ENCODE results near the gene KLHL40. TPM values are rescaled to one million over a fixed set of nuclear protein-coding genes. Genes with fewer than 3 reads are reported as not detected.

KLHL40 gene
- polyA plus RNA-seq, 3 donors: 0.03 to 0.41 TPM; not detected in 1

DNA sequence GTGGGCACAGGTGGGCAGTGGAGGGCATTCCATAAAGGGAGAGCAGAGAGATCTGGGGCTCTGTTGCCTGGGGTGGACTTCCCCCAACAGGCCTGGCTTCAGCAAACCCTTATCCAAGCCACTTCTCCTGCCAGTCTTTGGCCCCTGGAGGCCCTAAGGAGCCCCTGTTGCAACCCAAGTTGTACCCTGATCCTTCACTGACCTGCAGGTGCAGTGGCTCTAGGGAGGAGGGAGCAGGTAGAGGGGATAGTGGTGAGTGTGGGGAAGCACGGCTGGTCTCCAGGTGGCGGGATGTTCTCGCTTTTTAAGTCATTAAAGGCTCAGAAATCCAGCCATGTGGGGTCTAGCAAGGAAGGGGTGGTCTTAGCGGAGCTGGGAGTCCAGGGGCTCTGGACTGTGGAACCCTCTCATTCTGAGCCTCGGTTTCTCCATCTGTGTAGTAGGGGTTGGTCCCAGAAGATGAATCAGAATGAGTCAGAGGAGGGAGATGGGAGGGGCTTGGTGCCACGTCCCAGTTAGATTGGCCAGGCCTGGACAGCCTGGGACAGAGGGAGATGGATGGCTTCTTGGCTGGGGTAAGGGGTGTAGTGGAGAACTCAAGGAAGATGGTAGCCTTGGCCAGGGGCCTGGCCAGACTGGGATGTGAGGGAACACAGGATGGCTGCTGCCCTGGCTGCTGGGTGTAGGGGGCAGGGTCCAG is 29.2 kb upstream of the KLHL40 start:
- whole genome bisulfite sequencing, 3 donors: 79 to 87% (median 82%) methylated on average over 6 of the region's 6 CpGs
- no peak overlapping the region for H3K27ac ChIP-seq (ENCODE audit: low read depth, low read length)

DNA sequence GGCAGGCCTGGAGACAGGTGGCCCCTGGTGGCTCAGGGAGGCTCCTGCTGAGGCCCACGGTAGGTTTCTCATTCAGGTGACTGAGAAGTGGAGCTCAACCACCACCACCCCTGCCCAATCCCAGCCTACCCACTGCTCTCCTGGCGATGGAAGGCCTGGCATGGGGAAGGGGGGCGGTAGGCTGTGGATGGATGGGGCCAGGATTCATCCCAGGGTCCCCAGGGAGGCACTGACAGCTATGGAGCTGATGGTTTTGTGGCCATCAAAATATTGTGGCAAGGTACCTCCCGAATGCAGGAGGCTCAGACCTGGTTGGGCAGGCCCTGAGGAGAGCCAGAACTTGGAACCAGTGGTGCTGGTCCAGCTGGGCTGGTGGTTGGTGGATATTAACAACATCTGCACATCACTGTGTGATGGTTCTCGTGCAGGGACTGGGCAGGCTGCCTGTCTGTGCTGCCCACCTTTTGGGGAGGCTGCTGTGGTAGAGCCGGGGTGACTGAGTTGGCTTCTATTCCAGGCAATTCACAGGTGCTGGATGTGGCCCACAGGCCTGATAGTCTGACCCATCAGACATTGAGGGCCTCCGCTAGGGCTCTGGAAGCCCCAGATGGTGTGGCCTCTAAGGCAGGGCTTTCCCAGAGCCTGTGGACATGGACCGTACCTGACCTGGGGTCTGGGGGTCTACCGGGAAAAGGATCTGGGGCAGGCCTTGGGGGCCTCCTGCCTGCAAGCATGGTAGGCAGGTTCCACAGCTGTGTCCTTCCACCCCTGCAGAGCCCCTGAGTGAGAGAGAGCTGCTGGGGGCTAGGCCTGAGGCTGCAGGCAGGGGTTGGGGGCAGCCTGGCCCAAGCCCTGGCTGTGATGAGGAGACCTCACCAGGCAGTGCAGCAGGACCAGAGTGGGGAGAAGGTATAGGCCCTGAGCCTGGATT is 28.4 kb upstream of the KLHL40 start:
- 87 to 94% (median 91%) methylated on average over 9 of the region's 9 CpGs for WGBS, 3 donors
- H3K27ac ChIP-seq (ENCODE audit: low read depth, low read length): no peak overlapping the region

DNA sequence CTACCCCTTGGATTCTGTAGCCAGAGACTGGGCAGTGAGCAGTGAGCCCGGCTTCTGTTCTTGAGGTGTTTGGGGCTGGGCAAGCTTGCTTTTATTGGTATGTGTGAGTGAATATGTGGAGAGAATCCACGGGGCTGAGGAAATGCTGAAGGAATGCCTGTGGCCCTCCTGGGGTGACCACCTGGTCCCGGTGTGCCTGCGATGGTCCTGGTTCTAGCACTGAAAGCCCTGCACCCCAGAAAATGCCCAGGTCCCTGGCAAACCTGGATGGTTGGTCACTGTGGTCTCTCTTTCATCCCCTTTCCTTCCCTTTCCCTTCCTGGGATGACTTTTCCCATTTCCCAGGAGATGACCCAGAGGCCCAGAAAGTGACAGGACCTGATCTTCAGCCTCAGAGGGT is 27.7 kb upstream of the KLHL40 start:
- H3K27ac ChIP-seq (ENCODE audit: low read depth, low read length): no peak overlapping the region
- 78 to 88% (median 82%) methylated on average over 4 of the region's 4 CpGs for WGBS, 3 donors

DNA sequence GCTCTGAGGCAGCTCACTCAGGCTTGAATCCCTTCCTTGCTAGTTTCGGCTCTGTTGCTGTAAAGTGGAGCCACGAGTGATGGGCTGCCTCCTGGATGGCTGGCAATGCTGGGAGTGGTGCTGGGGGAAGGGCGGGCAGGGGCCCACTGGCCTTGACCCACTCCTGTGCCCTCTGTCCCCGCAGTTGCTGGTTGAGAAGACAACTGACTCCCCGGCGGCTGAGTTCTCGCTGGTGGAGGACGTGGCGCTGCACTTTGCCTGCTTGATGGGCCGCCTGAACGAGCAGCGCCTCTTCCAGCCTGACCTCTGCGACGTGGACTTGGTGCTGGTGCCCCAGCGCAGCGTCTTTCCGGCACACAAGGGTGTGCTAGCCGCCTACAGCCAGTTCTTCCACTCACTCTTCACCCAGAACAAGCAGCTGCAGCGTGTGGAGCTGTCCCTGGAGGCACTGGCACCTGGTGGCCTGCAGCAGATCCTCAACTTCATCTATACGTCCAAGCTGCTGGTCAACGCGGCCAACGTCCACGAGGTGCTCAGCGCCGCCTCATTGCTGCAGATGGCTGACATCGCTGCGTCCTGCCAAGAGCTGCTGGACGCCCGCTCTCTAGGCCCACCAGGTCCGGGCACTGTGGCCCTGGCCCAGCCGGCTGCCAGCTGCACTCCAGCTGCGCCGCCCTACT is 27.1 kb upstream of the KLHL40 start:
- no peak overlapping the region for H3K27ac ChIP-seq (ENCODE audit: low read depth, low read length)
- WGBS, 3 donors: 88 to 92% (median 91%) methylated on average over 34 of the region's 34 CpGs

DNA sequence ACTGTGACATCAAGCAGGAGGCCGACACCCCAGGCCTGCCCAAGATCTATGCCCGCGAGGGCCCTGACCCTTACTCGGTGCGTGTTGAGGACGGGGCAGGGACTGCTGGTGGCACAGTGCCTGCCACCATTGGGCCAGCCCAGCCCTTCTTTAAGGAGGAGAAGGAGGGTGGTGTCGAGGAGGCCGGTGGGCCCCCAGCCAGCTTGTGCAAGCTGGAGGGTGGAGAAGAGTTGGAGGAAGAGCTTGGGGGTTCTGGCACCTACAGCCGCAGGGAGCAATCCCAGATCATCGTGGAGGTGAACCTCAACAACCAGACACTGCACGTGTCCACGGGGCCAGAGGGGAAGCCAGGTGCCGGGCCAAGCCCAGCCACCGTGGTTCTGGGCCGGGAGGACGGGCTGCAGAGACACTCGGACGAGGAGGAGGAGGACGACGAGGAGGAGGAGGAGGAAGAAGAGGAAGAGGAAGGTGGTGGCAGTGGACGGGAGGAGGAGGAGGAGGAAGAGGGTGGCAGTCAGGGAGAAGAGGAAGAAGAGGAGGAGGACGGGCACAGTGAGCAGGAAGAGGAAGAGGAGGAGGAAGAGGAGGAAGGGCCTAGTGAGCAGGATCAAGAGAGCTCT is 26.5 kb upstream of the KLHL40 start:
- H3K27ac ChIP-seq (ENCODE audit: low read depth, low read length): no peak overlapping the region
- 59 to 81% (median 68%) methylated on average over 22 of the region's 22 CpGs for WGBS, 3 donors

DNA sequence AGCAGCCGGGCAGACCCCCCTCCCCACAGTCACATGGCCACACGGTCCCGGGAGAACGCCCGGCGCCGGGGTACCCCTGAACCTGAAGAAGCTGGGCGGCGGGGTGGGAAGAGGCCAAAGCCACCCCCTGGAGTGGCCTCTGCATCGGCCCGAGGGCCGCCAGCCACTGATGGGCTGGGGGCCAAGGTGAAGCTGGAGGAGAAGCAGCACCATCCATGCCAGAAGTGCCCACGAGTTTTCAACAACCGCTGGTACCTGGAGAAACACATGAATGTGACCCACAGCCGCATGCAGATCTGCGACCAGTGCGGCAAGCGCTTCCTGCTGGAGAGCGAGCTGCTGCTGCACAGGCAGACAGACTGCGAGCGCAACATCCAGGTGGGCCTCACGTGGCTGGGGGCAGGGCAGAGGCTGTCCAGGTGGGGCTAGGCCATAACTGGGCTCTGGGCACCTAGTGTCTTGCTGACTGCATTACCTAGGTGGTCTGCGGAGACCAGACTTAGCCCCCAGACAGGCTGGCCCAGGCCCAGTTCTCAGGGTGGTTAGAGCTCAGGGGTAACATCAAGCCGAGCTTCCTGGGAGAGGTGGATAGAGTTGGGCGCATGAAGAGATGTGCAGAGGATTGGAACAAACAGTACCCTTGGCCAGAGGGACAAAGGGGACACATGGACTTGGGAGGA is 25.7 kb upstream of the KLHL40 start:
- WGBS, 3 donors: 82 to 88% (median 83%) methylated on average over 19 to 25 of the region's 25 CpGs
- H3K27ac ChIP-seq (ENCODE audit: low read depth, low read length): no peak overlapping the region

DNA sequence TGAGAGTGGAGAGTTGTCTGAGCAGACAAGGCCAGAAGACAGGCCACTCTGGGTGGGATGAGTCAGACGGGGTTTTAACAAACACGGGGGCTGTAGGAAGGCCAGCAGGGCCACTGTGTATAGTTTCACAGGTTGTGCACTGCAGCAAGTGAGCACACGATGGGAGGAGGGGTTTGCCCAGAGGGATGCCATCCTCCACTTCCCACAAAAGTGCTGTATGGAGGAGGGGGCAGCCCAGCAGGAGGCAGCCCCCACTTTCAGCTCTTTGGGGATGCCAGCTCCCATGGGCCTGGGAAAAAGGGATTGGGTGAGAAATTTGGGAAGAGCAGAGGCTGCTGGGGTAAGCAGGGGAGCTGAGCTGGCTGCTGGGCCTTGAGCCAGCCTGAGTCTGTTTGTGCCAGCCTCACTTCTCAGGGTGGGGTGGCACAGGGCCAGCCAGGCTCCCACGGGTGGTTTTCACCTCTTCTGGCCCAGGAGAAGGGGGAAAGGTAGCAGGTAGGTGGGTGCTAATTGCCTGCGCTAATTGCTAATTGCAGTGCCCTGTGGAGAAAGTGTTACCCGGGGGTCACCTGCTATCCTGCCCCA is 25.1 kb upstream of the KLHL40 start:
- no peak overlapping the region for H3K27ac ChIP-seq (ENCODE audit: low read depth, low read length)
- WGBS, 3 donors: 54 to 64% (median 60%) methylated on average over 6 of the region's 6 CpGs

DNA sequence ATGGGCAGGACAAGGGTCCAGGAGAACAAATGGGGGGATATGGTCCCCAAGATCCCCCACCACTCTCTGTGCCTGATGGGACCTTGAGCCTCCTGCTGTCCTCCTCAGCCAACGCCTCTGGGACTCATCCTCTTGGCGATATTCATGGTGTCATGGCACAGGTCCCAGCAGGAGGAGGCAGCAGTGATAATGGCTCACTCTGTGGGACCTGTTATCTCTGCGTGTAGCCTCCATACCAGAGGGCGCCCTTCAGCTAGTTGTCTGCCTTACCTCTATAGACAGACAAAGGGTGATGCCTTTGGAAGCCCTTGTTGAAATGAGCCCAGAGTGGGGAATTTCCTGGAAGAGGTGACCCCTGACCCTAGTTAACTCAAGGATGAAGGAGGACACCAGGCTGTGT is 24.4 kb upstream of the KLHL40 start:
- no peak overlapping the region for H3K27ac ChIP-seq (ENCODE audit: low read depth, low read length)
- WGBS, 3 donors: 72 to 78% (median 74%) methylated on average over 4 of the region's 4 CpGs

DNA sequence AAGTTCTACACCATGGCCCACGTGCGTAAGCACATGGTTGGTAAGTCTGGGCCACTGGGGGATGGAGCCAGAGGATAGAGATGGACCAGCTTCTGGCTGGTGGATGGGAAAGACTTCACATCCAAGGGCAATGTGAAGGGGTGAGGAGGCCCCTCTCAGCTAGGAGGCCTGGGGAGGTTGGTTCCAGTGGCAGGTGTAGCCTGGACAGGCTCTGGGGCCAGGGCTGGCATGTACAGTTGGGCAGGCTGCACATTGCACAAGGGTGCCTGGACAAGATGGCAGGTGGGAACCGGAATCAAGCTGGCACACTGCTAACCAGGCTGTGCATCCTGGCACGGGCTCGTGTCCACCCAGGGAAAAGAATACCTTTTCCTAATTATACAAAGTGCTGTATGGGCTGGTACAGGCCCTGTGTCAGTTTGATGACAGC is 23.7 kb upstream of the KLHL40 start:
- WGBS, 3 donors: 91 to 95% (median 94%) methylated on average over 5 of the region's 5 CpGs
- H3K27ac ChIP-seq (ENCODE audit: low read depth, low read length): no peak overlapping the region

DNA sequence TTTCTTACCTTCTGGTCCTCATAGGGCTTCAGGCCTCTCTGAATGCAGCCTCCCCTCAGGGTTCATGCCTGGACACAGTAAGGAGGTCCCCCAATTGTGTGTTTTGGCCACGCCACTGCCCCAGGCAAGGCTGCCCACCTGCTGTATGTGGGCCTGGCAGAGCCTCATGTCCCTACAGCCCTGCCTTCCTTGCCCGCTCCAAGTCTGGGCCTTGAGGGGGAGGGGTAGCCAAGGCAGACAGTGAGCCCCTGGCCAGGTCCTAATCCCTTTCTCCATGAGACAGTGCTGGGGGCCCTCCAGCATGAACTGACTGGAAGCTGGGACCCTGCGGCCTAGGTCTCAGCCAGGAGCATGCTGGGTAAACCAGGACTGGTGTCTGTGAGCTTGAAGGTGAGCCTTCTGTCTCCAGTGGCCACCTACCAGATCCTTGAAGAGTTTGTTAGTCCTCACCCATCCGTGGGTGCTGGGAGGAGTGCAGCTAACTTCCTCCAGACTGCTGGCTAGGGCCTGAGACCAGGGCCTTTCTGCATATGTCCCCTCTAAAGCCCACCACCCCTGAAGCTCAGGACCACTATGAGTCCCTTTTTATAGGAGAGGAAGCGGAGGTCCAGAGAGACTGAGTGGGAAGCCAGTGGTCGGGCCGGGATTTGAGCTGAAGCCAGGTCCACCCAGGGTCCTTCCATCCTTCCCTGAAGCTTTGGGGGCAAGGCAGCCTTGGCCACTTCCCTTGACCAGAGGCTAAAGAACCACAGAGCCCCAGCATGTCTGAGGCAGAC is 23.1 kb upstream of the KLHL40 start:
- WGBS, 3 donors: 80 to 84% (median 83%) methylated on average over 7 of the region's 7 CpGs
- no peak overlapping the region for H3K27ac ChIP-seq (ENCODE audit: low read depth, low read length)

DNA sequence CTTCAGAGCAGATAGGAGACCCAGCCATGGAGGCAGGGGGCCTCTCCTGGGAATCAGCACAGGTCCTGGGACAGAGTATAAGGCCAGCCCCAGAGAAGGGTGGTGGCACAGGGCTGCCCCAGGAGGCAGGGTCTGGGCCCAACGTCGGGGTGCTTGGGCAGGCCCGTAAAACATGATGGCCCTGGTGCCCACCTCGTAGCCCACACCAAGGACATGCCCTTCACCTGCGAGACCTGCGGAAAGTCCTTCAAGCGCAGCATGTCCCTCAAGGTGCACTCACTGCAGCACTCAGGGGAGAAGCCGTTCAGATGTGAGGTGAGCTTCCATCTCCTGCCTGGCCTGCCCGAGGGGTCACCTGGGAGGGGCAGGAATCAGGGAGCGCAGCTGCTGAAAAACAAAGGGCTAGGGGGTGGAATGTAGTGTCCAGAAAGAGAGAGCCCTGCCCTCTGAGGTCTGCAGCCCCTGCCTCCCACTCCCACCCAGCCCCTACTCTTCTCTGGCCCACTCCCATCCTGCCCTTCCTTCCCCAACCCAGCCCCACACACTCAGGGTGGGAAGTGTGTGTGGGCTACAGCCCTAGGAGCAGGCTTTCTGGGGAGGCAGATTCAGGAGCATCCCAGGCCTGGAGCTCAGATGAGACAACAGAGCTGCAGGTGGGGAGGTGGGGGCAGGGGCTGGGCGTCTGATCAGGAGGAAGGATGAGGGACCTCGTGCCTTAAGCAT is 22.4 kb upstream of the KLHL40 start:
- WGBS, 3 donors: 85 to 90% (median 89%) methylated on average over 12 of the region's 12 CpGs
- no peak overlapping the region for H3K27ac ChIP-seq (ENCODE audit: low read depth, low read length)

DNA sequence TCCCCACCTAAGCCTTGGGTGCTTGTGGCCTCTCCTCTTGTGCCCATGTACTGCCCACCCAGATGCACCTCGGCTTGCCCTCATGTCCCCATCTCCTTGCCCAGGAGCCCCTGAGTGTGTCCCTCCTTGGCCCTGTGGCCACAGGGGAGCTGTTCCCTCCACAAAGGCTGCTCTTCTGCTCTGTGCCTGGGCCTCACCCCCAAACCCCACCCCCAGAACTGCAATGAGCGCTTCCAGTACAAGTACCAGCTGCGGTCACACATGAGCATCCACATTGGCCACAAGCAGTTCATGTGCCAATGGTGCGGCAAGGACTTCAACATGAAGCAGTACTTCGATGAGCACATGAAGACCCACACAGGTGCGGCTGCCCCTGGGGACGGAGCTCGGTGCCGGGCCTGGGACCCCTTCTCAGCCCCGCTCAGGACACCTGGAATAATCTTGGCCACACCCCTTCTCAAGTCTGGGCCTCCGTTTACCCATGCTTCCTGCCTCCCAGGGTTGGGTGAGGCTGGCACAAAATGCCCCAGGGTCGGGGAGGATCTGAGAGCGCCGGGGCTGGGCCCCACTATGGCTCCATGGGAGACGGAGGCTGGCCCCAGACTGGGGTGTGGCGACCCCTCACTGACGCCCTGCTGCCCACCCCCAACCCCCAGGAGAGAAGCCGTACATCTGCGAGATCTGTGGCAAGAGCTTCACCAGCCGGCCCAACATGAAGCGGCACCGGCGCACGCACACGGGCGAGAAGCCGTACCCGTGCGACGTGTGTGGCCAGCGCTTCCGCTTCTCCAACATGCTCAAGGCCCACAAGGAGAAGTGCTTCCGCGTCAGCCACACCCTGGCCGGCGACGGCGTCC is 21.5 kb upstream of the KLHL40 start:
- 78 to 91% (median 79%) methylated on average over 35 to 38 of the region's 38 CpGs for WGBS, 3 donors
- H3K27ac ChIP-seq (ENCODE audit: low read depth, low read length): no peak overlapping the region

DNA sequence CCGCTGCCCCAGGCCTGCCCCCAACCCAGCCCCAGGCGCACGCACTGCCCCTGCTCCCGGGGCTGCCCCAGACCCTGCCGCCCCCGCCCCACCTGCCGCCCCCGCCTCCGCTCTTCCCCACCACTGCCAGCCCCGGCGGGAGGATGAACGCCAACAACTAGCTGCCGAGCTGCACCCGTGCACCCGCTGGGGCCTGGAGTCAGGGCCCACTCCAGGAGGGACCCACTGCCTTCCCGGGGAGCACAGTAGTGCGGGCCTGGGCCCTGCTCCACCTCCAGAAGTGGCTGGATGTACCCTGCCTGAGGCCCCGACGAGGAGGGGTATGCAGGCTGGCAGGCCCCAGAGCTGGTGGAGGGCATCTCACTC is 20.9 kb upstream of the KLHL40 start:
- no peak overlapping the region for H3K27ac ChIP-seq (ENCODE audit: low read depth, low read length)
- 81 to 89% (median 82%) methylated on average over 19 of the region's 19 CpGs for WGBS, 3 donors

DNA sequence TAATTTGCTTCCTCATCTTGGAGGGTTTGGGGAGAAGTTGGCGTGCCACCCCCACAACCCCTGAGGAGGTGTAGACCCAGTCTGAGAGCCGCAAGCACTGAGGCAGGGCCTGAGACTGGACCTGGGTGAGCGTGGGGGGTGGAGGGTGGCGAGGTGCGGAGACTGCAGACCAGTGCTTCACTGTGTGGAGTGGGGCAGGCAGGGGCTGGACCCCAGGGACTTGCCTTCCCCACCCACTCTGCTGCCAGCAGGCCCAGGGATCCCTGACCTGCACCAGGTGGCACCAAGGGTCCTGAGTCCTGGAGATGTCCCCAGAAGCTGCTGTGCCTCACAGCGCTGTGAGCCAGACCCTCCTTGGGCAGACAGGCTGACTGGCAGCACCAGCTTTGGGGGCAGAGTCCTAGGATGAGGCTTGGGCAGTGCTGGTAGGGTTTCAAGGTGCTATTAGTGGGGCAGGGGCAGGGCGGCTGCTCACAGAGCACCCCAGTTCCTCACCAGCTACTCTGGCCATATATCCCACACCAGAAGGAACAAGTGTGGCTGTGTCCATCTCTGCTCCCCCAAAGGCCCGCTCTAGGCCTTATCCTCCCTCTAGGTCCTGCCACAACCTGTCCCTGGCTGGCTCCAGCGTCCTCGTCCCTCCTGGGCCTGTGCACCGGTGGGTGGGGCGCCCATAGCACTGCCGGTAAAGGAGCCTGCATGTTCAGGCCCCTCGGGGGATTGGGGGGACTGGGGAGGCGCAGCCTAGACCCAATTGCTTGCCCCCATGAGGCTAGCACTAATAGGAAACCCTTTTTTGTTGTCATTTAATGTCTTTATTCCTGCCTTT is 20.1 kb upstream of the KLHL40 start:
- WGBS, 3 donors: 82 to 88% (median 86%) methylated on average over 13 to 15 of the region's 15 CpGs
- H3K27ac ChIP-seq (ENCODE audit: low read depth, low read length): no peak overlapping the region

DNA sequence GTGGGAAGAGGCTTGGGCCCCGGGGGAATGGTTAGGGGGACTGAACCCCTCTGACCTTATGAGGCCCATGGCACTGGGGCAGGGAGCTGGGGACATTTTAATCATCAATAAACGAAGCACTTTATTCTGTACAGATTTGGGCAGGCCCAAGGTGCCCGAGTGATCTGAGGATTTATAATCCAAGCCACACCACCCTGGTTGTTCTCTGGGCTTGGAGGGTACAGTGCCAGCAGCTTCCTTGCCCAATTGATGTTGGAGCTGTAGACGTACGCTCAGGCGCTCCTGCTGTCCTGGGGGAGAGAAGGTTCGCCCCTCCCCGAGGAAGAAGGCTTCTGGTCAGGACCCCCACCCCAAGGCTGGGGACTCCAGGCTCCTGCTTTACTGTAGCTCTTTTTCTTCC is 19.3 kb upstream of the KLHL40 start:
- no peak overlapping the region for H3K27ac ChIP-seq (ENCODE audit: low read depth, low read length)
- 68 to 77% (median 77%) methylated on average over 8 of the region's 8 CpGs for WGBS, 3 donors

Data from adipose tissue (tissue), 3 donors.